Ishikawa (cell line): ENCODE data around the gene FLVCR2.

Source experiments
- CEBPB ChIP-seq: IDR thresholded peaks from 2 replicates; pipeline ENCODE4 v1.6.1; 2012
- CREB1 ChIP-seq: IDR thresholded peaks from 2 replicates; pipeline ENCODE4 v1.6.1; 2012; ENCODE audit warnings: low read depth
- EGR1 ChIP-seq: IDR thresholded peaks from 2 replicates; pipeline ENCODE4 v1.6.1; 2012
- EP300 ChIP-seq: IDR thresholded peaks from 2 replicates; pipeline ENCODE4 v1.6.1; 2012; ENCODE audit warnings: borderline replicate concordance
- FOXM1 ChIP-seq: IDR thresholded peaks from 2 replicates; pipeline ENCODE4 v1.6.1; 2012; ENCODE audit warnings: low read depth, borderline replicate concordance
- MAX ChIP-seq: IDR thresholded peaks from 2 replicates; pipeline ENCODE4 v1.6.1; 2012
- NFIC ChIP-seq: IDR thresholded peaks from 2 replicates; pipeline ENCODE4 v1.6.1; 2012
- RAD21 ChIP-seq: IDR thresholded peaks from 2 replicates; pipeline ENCODE4 v1.6.1; 2012; ENCODE audit warnings: low read depth
- REST ChIP-seq: IDR thresholded peaks from 2 replicates; pipeline ENCODE4 v1.6.1; 2012; ENCODE audit warnings: low read depth, mild to moderate bottlenecking
- TAF1 ChIP-seq: IDR thresholded peaks from 2 replicates; pipeline ENCODE4 v1.6.1; 2012; ENCODE audit warnings: low read depth, mild to moderate bottlenecking
- TCF12 ChIP-seq: IDR thresholded peaks from 2 replicates; pipeline ENCODE4 v1.6.1; 2012; ENCODE audit warnings: low read depth
- TEAD4 ChIP-seq: IDR thresholded peaks from 2 replicates; pipeline ENCODE4 v1.6.1; 2012
- USF1 ChIP-seq: IDR thresholded peaks from 2 replicates; pipeline ENCODE4 v1.6.1; 2012
- YY1 ChIP-seq: IDR thresholded peaks from 2 replicates; pipeline ENCODE4 v1.6.1; 2012; ENCODE audit warnings: low read depth
- ZBTB7A ChIP-seq: IDR thresholded peaks from 2 replicates; pipeline ENCODE4 v1.6.1; 2012; ENCODE audit warnings: low read depth

The FLVCR2 gene

GRCh38 chr14:75615200-75615599 lies 36.8 kb downstream of the FLVCR2 start:
- TF ChIP-seq YY1 (no peak), RAD21 (no peak), FOXM1 (no peak)

GRCh38 chr14:75619548-75619947 lies 41.1 kb downstream of the FLVCR2 start:
- TF ChIP-seq CEBPB = no peak
- no peak for TF ChIP-seq USF1
- TF ChIP-seq TCF12 = no peak
- no peak for TF ChIP-seq MAX
- TF ChIP-seq CREB1 = no peak
- TF ChIP-seq TEAD4 = no peak
- TF ChIP-seq ZBTB7A = no peak
- no peak for TF ChIP-seq EGR1
- no peak for TF ChIP-seq RAD21
- TF ChIP-seq FOXM1 = no peak
- no peak for TF ChIP-seq REST
- TF ChIP-seq EP300 = no peak
- no peak for TF ChIP-seq TAF1
- no peak for TF ChIP-seq YY1
- no peak for TF ChIP-seq NFIC

GRCh38 chr14:75625034-75625433 lies 46.6 kb downstream of the FLVCR2 start:
- TF ChIP-seq FOXM1 (no peak), REST (no peak), EP300 (no peak), CEBPB (no peak), NFIC (no peak), TCF12 (no peak), YY1 (no peak), EGR1 (no peak), MAX (no peak)

GRCh38 chr14:75626396-75626795 lies 48.0 kb downstream of the FLVCR2 start:
- TF ChIP-seq TCF12 = no peak
- TF ChIP-seq EGR1 = no peak
- TF ChIP-seq TAF1 = no peak
- no peak for TF ChIP-seq TEAD4

GRCh38 chr14:75626863-75627262 lies 48.4 kb downstream of the FLVCR2 start:
- TF ChIP-seq YY1 (no peak), USF1 (no peak), ZBTB7A (no peak), NFIC (no peak), TEAD4 (no peak), EGR1 (no peak), EP300 (no peak), FOXM1 (no peak), TCF12 (no peak), MAX (no peak), CEBPB (no peak), RAD21 (no peak), REST (no peak), TAF1 (no peak), CREB1 (no peak)
